HG03460 (cell line): ENCODE data around the gene BHLHA15.
"Not testable (repeated sequence)": the region's sequence is repeated elsewhere in the genome, so short reads cannot be mapped to it uniquely, and the experiment has no call there.

Experiments used
- ATAC-seq: cut with Tn5 transposase; IDR thresholded peaks from one replicate; pipeline ENCODE4 v1.9.1; 2021; ENCODE audit not compliant: unreplicated experiment

Gene BHLHA15

GRCh38 chr7:98206451-98207330, 4.5 kb upstream of the BHLHA15 start:
- no peak for ATAC-seq

DNA sequence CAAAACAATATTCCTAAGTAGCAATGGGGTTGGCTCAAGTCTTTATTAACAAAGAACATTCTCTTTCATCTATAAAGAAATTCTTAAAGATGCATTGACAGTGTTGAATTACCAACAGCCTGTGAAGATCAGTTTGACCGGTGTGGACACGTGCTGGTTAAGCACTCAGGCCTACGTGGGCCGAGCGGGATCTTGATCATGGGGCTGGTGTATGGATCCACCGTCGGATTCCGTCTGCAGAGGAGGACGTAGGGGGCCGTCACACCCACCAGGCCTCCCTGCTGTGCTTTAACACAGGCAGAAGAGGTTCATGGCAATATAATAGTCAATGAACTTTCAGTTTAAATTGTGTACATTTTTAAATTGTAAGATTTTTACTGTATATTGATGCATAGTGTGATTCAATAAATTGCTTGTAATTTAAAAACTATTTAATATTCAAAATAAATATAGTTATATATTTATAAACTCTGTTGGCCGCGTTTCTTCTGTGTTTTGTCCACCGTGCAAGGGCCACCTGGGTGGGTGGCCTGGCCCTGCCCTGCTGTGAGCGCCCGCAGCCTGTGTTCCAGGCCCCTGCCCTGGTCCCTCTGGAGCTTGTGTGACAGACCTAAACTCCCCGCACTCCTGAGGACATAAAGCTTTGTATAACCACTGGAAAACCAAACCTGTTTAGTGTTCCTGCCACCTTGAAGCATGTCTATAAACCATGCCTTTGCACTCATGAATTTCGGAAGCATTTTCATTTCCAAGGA, 1.9 kb upstream of the BHLHA15 start:
- ATAC-seq = no peak

- ATAC-seq = no peak
Measured at GRCh38 chr7:98210513-98211220, 572 bp upstream of the BHLHA15 start.

- ATAC-seq = no peak
Measured at GRCh38 chr7:98211676-98212531, 665 bp downstream of the BHLHA15 start.

DNA sequence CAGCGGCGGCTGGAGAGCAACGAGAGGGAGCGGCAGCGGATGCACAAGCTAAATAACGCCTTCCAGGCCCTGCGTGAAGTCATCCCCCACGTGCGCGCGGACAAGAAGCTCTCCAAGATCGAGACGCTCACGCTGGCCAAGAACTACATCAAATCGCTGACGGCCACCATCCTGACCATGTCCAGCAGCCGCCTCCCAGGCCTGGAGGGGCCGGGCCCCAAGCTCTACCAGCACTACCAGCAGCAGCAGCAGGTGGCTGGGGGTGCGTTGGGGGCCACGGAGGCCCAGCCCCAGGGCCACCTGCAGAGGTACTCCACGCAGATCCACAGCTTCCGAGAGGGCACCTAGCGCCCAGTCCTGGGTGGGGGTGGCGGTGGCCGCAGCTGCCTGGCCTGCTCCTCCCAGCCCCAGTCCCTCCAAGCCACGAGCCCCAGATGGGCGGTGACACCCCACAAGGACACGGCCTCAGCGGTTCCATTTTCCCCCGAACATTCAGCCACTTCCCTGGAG, 1.3 kb downstream of the BHLHA15 start:
- ATAC-seq = no peak

DNA sequence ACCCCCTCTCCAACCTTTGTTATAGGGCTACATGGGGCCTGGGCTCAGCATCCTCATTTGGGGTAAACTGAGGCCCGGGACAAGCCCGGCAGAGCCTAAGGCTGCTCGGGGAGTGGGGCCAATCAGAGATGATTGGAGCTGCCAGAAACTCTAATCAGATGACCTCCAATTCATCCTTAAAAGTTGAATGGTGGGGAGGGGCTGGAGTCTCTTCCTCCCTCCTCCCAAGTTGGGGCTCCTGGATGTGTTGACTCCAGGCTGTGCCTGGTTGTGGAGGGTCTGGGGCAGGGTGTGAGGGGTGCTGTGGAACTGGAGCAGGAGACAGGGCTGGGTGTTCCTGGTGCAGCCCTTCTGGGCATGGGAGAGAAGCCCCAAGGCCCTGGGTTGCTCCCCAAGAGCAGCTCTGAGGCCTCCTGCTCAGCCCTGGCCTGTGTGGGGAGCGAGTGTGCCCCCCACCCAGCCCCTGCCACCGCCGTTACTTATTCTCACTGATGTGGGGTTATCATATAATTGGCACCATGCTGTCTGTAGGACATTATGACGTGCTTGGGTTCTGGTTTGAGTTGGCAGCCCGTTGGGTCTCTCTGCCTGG, 2.2 kb downstream of the BHLHA15 start:
- ATAC-seq = no peak

GRCh38 chr7:98213888-98214810, 2.9 kb downstream of the BHLHA15 start:
- no peak for ATAC-seq

DNA sequence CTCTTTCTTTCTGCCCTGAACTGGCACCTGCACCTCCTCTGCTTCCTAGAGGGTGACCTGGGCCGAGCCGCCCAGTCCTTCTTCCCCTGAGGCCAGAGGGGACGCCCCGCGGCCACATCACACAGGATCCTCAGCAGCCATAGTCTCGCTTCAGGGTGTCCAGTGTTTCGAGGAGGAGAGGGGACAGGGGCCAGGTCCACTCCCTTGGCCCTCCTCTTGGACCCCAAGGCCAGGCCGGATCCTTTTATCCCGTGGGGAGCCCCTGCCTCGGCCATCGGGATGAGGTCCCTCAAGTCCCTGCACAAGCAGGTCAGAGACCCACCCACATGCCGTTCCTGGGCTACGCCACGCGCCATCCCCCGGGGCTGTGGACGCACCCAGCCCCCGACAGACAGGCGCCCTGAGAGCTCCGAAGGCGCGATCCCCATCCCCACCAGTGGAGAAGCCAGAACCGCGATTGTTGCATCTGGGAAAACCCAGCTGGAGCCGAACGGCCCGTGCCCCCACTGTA, 3.6 kb downstream of the BHLHA15 start:
- no peak for ATAC-seq

DNA sequence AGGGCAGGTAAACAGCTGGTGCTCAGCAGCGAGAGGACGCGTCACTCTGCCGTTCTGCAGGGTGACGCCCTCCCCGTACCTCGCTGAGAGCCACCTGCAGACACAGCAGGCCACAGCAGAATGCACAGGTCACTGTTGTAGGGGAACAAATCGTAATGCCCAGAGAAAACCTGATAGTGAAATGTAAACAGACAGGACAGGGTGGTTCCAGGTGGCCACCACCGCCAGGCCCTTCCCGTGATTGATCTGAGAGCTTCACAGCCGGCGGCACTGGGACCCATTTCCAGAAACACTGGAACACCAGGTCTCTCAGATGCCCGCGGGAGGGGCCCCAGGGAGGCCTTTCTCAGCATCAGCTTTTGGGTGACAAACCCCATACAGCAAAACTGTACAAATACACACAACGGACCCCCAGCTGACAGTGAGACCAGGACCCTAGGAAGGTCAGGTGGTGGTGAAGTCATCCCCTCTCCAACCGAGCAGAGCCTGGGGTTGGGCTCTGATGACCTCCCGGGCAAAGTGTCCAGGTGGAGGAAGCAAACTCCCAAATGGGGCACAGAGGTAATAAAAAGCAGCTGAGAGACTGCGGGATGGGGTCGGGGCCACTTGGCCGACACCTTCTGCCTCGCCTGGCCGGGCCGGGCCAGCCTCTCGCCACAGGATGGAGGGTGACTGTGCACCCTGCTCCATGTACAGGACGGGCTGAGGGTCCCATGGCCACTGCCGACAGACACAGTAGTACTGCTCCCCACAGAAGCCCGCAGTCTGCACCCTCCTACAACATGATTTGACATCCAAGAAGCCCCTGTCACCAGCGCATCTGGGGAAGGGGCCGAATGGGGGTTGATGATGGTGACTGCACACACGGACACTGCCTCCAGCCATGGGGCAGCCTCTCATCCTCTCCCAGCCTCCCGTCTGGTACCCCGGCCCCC, 4.6 kb downstream of the BHLHA15 start:
- no peak for ATAC-seq

DNA sequence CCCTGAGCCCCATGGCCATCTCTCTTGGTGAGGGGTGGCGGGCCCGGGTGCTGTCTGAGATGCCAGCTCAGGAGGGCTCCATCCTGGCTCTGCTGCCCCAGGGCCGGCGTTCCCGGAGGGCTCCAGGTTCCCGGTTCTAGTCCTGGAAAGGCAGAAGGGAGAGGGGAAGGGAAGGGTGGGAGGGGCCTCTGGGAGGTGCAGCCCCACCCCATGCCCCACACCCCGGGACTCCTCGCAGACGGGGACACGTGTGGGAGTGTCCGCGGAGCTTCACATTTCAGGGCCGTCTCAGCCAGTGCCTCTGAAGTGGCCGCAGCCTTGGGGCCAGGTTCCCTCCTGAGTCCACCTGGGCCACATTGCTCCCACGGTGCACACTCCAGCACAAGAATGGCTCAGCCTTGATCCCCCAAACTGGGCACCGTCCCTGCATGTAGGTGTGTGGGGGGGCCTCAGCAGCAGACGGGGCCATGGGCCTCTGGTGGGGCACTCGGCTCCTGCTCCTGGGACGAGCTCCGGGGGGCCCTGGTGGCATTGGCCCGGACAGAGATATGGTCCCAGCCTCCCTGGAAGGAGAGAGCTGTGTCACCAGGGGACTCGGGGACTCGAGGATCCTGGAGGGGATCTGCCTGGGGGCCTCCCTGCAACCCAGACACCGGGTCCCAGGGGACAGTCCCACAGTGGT, 5.8 kb downstream of the BHLHA15 start:
- ATAC-seq = no peak

- ATAC-seq = no peak
Measured at GRCh38 chr7:98217623-98218582, 6.7 kb downstream of the BHLHA15 start.

- not testable (repeated sequence) for ATAC-seq
Measured at GRCh38 chr7:98219382-98219781, 8.1 kb downstream of the BHLHA15 start.

- no peak for ATAC-seq
Measured at GRCh38 chr7:98221611-98222532, 10.6 kb downstream of the BHLHA15 start.

- no peak for ATAC-seq
Measured at GRCh38 chr7:98222533-98223195, 11.4 kb downstream of the BHLHA15 start.
